Fibroblast of skin of abdomen (primary cell): Measurements from ENCODE around the gene FRK.
A peak's percentile ranks its signal among the peaks of the same experiment; 100 is the strongest.

Source experiments
- DNase-seq: peaks from one replicate; pipeline ENCODE4 v3.0.0-alpha.2; 2013

FRK gene

DNA sequence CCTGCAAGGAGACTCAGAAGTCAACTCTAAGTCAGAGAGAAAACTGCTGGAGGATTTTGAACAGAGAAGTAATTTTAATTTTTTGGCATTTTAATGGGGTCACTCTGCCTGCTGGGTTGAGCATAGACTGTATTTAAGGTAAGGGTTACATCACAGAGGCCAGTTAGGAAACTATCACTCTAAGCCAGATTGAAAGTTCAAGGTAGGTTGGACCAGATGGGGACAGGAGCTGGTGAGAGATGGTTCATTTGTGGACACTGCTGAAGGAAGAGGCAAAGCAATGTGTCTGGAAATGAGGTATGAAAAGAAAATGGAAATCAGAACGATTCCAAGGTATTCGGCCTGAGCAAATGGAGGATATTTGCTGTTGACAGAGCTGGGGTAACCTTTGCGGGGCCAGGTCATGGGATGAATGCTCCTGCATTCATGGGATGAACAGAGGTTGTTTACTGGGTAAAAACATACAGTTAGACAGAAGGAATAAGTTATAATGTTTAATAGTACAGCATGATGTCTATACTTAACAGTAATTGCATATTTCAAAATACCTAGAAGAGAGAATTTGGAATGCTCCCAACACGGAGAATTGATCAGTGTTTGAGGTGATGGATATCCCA lies 26.9 kb downstream of the FRK start:
- no peak for DNase-seq

DNA sequence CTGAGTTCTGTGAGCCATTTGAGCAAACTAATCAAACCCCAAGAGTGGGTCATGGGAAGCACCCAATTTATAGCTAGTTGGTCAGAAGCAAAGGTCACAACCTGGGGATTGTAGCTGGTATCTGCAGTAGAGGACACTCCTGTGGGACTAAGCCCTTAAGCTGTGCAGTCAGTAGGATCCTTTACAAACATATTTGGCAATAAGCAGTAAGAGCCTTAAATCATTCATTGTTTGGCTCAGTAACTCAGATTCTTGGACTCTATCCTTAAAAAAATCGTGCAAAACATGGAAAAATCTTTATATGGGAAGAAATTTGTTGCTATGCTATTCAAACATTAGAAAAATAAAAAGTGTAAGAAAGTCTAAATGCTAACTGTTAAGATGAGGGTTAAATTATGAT lies 29.9 kb downstream of the FRK start:
- no peak for DNase-seq

DNA sequence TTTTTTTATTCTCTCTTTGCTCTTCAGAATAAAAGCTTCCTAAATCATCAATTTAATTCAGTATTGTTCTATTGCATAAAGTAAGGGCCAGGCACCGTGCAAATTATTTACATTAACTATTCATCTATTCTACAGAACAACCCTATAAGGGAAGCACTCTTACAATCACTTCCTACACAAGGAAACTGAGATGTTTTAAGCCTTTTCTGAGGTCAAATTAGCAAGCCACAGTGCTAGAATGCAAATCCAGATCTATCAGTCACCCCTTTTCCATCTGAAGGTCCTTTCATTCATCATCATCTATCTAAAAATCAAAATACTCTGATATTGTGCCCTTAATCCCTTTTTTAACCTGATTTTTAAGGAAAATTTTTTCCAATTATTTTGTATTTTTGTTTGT lies 31.2 kb downstream of the FRK start:
- DNase-seq, result no peak

DNA sequence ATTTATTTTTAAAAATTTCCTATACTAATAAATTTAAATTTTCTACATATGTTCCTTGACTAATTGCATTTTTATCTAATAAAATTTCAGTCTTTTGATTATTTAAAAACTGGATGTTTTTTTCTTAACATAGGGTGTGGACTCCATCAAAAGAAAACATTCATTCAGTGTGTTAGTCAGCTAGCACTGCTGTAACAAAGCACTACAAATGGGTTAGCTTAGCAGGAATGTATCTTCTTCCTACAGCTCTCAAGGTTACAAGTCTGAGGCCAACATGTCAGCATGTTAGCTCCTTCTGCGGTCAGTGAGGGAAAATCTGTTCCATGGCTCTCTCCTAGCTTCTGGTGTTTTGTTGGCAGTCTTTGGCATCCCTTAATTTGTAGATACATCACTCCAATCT lies 32.5 kb downstream of the FRK start:
- DNase-seq, result no peak

DNA sequence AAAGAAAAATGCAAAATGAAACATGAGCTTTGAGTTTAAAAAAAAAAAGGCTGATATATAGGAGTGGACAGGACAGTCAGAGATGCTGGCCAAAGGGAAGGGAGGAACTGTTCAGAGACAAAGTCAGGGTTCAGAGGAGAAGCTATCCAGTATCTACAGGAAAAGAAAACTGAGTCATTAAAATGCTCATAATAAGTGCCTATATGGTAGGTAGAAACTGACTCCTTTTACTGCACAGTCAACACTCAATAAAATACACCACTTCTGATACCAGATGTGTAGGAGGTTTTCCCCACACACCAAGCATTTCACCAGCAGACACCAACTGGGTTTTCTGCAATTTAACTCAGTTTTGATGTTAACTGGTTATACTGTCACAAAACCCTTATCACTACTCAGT lies 32.9 kb downstream of the FRK start:
- DNase-seq, result no peak

DNA sequence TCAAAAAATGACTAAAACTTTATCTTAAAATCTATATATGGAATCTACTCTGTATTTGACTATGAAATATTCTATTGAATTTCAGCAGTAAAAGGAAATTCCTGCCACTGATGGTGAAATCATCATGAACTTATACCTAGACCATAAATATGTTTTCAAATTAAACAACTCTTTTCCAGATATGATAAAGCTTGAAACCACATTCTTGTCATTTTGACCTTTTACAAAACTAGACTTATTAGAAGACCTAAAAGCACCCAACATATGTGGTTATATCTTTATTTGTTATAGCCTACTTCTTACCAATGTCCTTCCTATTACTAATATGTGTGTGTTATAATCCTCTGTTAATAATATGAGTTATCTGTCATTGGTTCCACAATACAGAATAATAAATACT lies 35.3 kb downstream of the FRK start:
- no peak for DNase-seq

DNA sequence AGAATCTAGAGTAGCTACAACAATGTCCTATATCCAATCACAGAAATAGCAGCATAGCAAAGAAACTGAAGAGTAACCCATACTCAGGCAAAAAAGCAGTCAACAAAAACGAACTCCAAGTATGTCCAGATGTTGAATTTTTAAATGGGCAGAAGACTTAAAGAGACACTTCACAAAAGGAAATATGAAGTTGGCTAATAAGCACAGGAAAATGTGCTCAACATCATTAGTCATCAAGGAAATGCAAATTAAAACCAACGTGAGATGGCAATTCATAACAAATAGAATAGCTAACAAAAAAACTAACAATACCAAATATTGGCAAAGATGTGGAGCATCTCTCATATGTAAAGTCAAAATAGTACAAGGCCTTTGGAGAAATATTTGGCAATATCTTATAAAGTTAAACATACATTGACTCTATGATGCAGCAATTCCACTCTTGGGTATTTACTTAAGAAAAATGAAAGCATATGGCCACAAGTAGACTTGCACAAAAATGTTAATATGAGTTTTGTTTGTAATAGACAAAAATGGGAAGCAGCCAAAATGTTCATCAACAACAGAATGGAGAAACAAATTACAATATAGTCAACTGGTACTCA lies 37.7 kb downstream of the FRK start:
- DNase-seq, result no peak

DNA sequence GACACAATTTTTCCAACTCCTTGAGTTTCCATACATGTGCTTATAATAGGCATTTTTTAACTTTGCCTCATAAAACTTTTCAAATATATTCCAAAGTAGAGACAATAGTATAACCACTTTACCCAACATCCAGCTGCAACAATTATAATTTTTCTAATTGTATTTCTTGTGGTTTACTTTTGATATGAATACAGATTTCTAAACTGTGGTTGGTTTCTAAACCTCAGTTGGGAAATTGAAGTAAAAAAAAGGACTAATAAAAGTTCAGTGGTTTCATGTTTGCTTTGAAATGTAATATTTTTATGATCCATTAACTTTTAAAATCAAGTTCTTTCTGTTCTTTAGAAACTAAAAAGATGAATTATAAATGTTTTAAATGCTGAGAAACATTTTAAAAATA lies 40.0 kb downstream of the FRK start:
- DNase-seq, result no peak

DNA sequence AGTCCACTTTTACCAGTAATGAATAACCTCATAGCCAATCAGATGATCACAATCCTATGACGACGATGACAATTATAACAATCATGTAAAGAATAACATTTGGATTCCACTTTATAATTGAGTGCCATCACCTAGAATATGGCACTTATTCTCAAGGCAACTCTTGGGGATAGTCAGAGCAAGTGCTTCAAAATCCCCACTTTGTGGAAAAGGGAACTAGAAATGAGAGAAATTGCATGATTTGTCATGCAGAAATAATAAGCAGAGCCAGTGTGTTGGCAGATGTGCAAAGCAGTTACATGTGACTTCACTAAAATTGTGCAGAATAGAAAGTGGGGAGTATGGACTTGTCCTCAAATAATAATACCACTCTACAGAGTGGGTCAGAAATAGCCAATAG lies 41.3 kb downstream of the FRK start:
- no peak for DNase-seq

DNA sequence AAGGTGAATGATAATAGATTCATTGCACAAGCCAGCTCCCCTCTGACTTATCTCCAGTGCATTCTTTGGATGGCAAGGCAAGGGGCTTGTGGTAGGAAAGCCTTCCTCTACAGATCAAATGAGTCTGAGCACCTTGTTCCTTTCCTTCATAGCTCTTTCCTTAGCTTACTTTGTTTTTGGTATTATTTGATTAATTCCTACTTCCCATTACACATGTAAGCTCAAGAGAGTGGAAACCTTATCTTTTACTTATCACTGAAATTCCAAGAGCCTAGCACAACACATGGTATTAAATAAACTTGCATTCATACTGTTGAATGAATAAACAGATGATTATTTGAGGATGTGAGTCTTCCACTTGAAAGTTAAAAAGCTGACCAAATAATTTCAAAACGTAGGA lies 41.7 kb downstream of the FRK start:
- DNase-seq, result no peak

DNA sequence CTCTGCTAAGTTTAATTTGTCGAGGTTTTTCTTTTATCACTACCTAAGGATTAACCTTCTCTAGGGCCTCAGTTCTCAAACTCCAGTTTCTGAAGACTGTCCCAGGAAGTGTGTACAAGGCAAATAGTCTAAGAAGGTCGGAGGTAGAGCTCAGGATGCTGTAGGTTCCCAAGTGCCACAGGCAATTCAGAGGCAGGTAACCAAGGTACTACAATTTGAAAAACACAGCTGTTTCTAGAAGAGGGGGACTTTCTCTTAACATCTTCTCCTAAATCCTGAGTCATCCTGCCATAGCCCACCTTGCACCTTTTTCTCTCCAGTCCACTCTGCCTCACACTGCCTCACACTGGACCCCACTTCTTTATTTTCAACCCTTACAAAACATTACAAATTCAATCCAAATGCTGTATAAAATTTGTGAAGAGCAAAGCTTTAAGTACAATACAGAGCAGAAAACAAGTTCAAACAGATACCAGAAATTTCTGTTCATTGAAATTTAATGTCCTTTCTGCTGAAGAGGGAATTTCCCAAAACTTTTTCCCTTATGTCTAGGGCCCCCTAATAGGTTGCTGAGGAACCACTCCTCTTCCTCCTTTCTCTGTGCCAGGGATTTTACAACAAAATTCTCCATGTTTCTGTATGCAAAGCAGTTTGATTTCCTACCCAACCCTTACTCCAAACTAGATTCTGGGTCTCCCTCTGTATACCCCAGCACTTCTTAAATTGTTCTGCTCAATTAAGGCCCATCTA lies 43.0 kb downstream of the FRK start:
- no peak for DNase-seq

DNA sequence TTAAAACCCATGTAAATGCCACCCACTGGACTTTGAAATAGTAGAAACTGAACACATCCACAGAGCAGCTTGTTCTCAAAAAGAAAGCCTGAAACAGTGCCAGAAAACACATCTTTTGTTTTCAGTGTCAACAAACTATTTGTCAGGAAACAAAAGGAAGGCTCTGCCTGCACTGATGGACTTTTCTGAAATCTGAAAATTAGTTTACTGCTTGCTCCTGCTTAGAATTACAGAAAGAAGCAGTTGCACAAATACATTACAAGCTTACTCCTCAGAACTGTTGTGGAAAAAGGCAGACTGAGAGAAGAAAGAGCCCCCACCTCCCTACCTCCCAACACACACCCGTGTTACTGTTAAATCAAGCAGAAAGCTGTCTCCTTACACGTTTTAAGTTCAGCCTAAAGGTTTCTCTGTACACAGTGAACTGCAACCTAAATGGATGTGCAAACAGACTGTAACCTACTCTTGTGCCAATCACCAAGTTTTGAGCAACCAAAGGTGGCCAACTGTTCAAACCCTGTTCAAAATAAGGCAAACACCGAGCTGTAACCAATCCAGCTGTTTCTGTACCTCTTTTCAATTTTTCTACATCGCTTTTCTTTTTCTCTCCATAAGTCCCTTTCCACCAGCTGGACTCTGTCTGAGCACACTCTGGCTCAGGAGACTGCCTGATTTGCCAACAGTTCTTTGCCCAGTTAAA lies 43.7 kb downstream of the FRK start:
- DNase-seq, result no peak

DNA sequence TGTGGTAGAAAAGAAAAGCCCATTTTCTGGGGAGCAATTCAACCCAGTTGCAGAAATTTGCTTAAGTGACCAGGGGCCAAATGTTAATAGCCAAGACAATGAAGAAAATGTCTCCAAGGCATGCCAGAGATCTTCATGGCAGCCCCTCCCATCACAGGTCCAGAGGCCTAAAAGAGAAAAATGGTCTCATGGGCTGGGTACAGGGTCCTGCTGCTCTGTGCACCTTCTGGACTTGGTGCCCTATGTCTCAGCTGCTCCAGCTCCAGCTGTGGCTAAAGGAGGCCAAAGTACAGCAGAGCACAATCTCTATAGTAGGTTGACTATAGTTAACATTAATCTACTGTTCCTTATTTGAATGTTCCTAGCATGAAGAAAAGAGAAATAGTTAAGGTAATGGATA lies 44.7 kb downstream of the FRK start:
- no peak for DNase-seq

DNA sequence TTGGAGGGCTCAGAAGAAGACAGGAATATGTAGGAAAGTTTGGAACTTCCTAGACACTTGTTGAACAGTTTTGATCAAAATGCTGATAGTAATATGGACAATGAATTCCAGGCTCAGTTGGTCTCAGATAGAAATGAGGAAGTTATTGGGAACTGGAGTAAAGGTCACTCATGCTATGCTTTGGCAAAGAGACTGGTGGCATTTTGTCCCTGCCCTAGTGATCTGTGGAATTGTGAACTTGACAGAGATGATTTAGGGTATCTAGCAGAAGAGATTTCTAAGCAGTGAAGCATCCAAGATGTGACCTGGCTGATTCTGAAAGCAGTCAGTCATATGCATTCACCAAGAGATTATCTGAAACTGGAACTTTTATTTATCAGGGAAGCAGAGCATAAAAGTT lies 45.1 kb downstream of the FRK start:
- DNase-seq, result no peak

DNA sequence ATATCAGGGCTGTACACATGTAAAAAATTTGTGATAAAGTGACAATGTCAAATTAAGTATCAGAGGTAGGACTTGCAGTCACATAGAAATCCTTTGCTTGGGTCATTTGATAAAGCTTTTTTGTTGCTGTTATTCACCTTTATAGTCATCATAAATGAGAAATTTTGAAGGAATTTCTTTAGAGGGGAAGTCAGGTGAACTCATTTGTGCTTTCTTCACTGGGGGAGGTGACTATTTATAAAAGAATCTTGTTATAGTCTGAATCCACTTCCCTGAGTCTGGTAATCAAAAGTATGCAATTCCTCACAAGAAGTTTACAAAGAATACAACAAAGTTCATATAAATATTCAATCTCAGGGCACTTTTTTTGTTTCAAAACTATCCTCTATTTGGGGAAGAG lies 47.7 kb downstream of the FRK start:
- DNase-seq, result no peak

DNA sequence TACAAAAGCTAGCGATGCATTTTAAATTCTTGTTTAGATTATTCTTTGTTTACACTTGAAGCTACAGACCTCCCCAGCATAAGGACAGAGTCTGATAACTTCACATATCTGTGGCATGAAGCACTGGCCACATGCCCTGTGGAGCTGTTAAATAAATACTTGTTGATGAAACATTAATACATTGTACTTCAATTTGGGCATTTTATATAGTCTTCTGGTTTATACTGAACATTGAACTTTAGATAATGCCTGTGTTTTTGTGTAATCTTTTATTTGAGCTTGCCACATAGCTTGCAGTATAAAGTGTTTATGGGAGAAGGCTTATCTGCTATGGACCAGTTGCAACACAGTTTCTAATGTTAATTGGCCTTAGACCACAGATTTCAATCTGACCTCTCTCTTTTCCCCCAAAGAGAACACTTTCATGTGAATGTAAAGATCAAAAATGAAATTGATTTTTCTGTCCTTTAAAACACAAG lies 48.2 kb downstream of the FRK start:
- peak; percentile 14 for DNase-seq

DNA sequence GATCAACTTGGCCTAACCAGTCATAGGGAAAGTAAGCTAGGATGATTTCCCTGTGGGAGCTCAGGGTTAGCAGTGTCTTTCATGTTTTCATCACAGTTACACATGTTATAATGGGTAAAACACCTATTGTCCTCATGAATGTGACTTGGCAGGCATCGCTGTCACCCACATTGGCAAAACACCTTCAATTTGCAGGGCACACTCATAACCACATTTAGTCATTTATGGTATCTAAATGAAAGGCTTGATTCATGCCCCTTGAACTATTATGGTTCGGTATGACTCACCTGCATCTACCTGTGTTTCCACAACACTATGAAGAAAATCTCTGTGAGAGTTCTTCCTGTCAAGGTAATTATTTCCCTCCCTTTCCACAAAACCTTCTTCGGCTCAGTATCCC lies 49.2 kb downstream of the FRK start:
- no peak for DNase-seq

DNA sequence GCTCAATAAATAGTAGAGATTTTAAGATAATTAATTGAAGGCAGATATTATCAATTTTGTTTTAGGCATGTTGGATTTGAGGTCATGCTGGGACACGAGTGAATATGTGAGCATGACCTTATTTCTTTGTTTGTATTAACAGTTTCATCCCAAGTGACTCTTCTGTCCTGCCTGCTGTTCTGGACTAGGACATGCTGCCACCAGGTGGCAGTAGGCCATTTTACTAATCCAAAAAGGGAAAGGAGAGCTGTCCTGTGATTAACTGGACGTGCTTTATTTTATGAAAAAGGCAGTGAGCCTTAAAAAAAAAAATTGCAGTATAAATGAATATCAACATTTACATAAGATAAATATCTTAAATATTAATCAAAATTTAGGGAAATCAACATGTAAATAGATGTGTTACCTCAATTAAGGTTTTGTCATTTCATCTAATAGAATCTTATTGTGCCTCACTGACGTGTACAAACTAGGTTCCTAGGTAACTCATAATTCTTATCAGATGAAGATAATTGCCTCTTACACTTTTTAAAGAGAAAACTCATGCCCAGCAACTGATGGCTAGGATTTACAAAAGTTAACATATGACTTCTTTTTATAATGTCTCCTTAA lies 49.8 kb downstream of the FRK start:
- DNase-seq, result peak; percentile 64

DNA sequence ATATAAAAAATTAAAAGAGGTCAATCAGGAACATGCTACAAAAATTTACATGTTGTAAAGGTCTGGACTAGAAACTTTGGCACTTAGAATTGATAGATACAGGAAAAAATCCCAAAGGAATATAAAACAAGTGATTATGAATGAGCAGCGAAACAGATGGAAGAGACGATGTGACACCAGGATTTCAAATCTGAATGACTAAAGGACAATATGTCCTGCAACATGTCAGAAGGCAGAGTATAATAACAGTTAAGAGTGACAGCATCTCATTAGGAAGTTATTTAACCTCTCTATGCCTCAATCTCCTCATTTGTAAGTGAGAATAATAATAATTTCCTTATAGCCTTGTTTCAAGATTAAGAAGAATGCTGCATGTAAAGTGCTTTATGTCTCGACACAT lies 50.3 kb downstream of the FRK start:
- DNase-seq, result no peak

DNA sequence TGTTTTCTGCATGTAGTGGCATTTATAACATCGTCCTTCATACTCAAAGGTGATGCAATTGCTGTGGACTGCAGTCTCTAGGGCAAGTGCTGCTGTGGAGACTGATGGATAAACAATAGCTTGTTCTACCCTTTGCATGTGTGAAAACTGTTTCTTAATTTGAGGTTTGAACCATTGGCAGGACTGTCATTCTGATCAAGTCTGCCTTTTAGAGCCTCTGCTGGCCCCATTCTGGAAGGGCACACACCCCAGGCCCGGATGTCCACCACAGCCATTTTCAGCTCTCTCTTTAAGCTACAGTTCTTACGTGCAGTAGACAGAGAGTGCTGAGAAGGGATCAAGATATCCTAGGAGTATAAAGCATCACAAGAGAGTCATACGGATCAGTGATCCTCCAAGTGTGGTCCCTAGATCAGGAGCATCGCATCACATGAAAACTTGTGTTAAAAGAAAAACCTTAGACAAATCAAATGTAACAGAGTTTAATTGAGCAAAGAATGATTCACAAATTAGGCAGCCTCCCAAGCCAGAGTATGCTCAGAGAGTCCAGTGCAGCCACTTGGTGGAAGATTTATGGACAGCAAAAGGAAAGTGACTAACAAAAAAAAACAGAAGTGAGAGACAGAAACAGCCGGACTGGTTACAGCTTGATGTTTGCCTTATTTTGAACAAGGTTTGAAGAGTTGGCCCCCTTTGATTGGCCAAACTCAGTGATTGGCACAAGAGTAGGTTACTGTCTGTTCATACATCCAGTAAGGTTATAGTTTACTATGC lies 52.0 kb downstream of the FRK start:
- DNase-seq, result peak; percentile 90

DNA sequence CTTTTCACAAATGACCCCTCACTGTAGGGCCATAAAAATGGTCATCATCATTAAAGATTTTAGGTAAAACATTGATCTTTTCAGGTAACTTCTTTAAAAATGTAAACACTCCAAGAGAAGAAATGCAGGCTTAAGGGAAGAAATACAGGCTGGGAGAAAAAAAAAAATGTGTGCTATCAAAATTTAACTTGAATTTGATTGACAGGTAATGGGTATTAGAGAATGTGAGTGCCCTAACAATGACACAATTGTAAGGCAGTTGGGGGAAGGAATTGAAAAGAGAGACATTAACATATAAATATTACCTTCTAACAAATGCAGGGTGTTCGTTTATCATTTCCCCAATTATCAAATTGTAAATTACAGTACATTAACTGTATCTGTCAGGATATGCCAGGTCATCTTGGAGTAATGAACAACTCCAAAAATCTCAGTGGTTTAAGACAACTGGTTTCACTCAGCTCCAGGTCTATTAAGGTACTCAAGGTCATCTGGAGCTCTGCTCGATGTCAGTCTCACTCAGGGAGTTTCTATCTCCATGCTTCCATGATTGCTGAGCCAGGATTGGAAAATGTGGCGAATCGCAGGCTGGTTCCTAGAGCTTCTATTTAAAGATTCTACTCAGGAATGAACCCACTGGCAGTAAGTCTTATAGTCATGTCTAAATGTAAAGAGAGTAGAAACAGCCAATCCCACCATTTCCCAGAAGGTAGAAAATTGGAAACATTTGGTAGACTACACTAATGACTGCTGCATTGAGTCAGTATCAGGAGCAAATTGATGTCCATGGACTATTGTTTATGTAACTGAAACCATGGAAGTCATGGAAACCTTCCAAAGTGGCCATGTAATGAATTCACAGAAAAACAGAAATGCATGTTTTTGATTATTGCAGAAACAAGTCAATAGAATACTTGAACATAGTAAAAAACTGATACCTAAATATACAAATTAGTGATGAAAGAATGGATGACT lies 55.6 kb downstream of the FRK start:
- peak; percentile 75 for DNase-seq
